RCC 7860 (cell line): ENCODE measurements around the gene IPO4.

Experiments used
- DNase-seq: peaks from one replicate; pipeline ENCODE4 v3.0.0-alpha.2; 2015; ENCODE audit warnings: low spot score
- FAIRE-seq: peaks from 2 replicates; lab custom pipeline; 2012; peaks lifted over from hg19 to GRCh38; lab: Jason Lieb, UNC

IPO4 gene

GRCh38 chr14:24132976-24133375, 55.6 kb downstream of the IPO4 start:
- FAIRE-seq: no peak
- no peak for DNase-seq

GRCh38 chr14:24132061-24132685, 56.4 kb downstream of the IPO4 start:
- DNase-seq: no peak
- FAIRE-seq: no peak

DNA sequence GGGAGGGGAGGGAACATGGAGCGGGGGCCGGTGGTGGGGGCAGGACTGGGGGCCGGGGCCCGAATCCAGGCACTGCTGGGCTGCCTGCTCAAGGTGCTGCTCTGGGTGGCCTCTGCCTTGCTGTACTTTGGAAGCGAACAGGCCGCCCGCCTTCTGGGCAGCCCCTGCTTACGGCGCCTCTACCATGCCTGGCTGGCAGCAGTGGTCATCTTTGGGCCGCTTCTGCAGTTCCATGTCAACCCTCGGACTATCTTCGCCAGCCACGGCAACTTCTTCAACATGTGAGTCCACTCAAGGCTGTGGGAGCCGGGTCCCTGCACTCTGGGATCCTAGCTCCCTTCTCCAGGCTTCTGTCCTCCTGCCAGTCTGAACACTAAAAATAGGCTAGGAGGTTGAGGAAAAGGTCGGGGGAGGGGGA, 57.1 kb downstream of the IPO4 start:
- FAIRE-seq (no peak), DNase-seq (no peak)

DNA sequence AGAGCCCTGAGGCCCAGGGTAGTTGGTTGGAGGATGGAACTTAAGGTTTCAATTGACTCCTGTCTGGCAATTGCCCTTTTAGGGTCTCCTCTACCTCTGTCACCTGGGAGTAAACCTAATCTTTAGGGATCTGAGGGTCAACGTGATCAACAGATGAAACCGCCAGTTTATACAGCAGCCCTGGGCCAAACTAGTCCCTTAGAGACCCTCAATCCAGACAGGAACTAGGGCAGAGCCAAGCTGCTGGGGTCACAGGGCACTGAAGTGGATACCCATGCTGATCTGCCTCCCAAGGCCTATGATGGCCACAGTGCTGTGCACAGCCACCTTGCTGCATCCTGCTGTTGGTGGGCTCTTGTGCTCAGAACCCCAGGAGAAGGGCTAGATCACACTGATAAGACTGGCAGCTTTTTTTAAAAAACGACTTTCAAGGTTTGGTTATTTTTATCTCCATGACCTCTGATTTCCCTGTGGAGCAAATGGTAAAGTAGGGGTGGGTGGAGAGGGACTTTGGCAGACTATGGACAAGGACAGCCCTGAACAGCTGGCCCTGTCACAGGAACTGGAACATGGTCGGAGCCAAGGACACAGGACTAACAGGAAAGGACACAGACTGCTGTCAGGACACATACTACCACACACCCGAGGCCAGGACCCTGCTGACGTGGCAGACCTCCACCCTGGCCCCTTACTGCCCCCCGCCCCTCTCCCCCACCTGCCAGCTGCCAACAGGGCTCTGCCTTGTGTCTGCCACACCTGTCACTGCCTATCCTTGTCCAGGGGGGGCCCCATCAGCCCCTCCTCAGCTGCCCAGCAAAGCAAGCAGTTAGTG, 57.7 kb downstream of the IPO4 start:
- DNase-seq (no peak), FAIRE-seq (no peak)

GRCh38 chr14:24130380-24130716, 58.3 kb downstream of the IPO4 start, which contains the start of gene FITM1:
Gene FITM1 (plus strand): TSS chr14:24130659. CDS start chr14:24131564, 905 bp downstream.
- DNase-seq (no peak), FAIRE-seq (no peak)
